NB4 (cell line): Measurements from ENCODE around the gene STAP1.

Experiments used
- MAX ChIP-seq: IDR thresholded peaks from 2 replicates; pipeline ENCODE4 v1.6.1; 2011; ENCODE audit warnings: low read depth, low read length
- TF ChIP-seq, protein P1 (sequence below): IDR thresholded peaks from one replicate; pipeline ENCODE4 v1.5.1; 2012; ENCODE audit warnings: low read depth, low read length

- TF ChIP-seq MAX = no peak
- TF ChIP-seq, protein P1, sequence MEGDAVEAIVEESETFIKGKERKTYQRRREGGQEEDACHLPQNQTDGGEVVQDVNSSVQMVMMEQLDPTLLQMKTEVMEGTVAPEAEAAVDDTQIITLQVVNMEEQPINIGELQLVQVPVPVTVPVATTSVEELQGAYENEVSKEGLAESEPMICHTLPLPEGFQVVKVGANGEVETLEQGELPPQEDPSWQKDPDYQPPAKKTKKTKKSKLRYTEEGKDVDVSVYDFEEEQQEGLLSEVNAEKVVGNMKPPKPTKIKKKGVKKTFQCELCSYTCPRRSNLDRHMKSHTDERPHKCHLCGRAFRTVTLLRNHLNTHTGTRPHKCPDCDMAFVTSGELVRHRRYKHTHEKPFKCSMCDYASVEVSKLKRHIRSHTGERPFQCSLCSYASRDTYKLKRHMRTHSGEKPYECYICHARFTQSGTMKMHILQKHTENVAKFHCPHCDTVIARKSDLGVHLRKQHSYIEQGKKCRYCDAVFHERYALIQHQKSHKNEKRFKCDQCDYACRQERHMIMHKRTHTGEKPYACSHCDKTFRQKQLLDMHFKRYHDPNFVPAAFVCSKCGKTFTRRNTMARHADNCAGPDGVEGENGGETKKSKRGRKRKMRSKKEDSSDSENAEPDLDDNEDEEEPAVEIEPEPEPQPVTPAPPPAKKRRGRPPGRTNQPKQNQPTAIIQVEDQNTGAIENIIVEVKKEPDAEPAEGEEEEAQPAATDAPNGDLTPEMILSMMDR = no peak
These were observed 49.5 kb downstream of the STAP1 start for GRCh38 chr4:67608027-67608426.
